A673 (cell line): Measurements from ENCODE around the gene CSTF1.

ENCODE experiments used
- EZH2 ChIP-seq: fragments of 200-600 bp; sonication (generic); IDR thresholded peaks from 2 replicates; pipeline ENCODE4 v1.6.1; 2017; ENCODE audit warnings: borderline replicate concordance, low read depth, mild to moderate bottlenecking, mixed read lengths, antibody characterized with exemption, low read length; ENCODE audit not compliant: poor library complexity, severe bottlenecking
- TF ChIP-seq, protein P1 (sequence below): fragments of 300-800, 200-600 bp; sonication (generic); conservative IDR thresholded peaks from 2 replicates; pipeline ENCODE4 v1.5.1; 2017; ENCODE audit warnings: low read depth, mild to moderate bottlenecking, antibody characterized with exemption, low read length, moderate library complexity, mixed read lengths

DNA sequence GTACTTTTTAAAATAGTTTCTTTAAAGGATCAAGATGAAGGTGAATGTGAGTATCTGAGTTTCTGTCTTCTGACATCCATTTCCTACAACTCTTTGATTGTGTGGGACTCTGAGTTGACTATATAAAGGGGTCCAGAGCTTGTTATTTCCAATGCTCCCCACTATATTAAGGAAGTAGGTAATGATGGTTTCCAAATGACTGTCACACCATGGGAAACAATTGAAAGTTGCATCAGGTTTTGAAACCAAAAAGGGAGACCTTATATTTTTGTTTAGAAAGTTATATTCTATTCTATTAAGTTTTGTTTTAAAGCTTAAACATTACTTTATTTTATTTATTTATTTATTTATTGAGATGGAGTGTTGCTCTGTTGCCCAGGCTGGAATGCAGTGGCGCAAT, 30.8 kb downstream of the CSTF1 start:
- TF ChIP-seq, protein P1, sequence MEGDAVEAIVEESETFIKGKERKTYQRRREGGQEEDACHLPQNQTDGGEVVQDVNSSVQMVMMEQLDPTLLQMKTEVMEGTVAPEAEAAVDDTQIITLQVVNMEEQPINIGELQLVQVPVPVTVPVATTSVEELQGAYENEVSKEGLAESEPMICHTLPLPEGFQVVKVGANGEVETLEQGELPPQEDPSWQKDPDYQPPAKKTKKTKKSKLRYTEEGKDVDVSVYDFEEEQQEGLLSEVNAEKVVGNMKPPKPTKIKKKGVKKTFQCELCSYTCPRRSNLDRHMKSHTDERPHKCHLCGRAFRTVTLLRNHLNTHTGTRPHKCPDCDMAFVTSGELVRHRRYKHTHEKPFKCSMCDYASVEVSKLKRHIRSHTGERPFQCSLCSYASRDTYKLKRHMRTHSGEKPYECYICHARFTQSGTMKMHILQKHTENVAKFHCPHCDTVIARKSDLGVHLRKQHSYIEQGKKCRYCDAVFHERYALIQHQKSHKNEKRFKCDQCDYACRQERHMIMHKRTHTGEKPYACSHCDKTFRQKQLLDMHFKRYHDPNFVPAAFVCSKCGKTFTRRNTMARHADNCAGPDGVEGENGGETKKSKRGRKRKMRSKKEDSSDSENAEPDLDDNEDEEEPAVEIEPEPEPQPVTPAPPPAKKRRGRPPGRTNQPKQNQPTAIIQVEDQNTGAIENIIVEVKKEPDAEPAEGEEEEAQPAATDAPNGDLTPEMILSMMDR, result no peak
- TF ChIP-seq EZH2, result no peak
